ENCODE data around the gene KCTD2.

GRCh38 chr17:75108193-75108592, 61.2 kb downstream of the KCTD2 start:
- TF ChIP-seq CTCF (IDR thresholded peaks at IDR 0.05) (no peak), POLR2A (IDR thresholded peaks at IDR 0.05) (no peak), POLR2AphosphoS5 (IDR thresholded peaks at IDR 0.05; ENCODE audit: insufficient read depth in 1 of 2, low read depth in 1 of 2) (no peak)

All from vagina (tissue), 2 donors.